Stomach (tissue), 9 donors: ENCODE measurements around the gene GPAT2. TPM values are rescaled to one million over a fixed set of nuclear protein-coding genes. Genes with fewer than 3 reads are reported as not detected.
"Not testable (repeated sequence)": the region's sequence is repeated elsewhere in the genome, so short reads cannot be mapped to it uniquely, and the experiment has no call there.

ENCODE experiments used
- DNase-seq, 2 donors: peaks; one replicate each; pipeline versions ENCODE4 v3.0.0 to v3.0.0-alpha.2; 2013 to 2019
- H3K27ac ChIP-seq, 5 donors: fragments of 200-600 bp in 4 of 5; sonication (generic) in 4 of 5; one replicate each; pipeline ENCODE4 v1.5.1; 2013 to 2019; ENCODE audit warnings: mild to moderate bottlenecking in 1 of 5, moderate library complexity in 1 of 5
- H3K27me3 ChIP-seq, 3 donors: fragments of 200-600 bp; sonication (generic); one replicate each; pipeline ENCODE4 v1.5.1; 2017 to 2019; ENCODE audit warnings: mixed run types in 1 of 3
- H3K36me3 ChIP-seq, 4 donors: fragments of 200-600 bp; sonication (generic); 1 replicate in 3 of 4; 2 replicates in 1 of 4; pipeline ENCODE4 v1.5.1; 2016 to 2019
- H3K4me1 ChIP-seq, 4 donors: fragments of 200-600 bp; sonication (generic); one replicate each; pipeline ENCODE4 v1.5.1; 2016 to 2019
- H3K4me3 ChIP-seq, 4 donors: fragments of 200-600 bp; sonication (generic) in 3 of 4; one replicate each; pipeline ENCODE4 v1.5.1; 2016 to 2019; ENCODE audit warnings: mild to moderate bottlenecking in 1 of 4
- H3K9me3 ChIP-seq, 4 donors: fragments of 200-600 bp; sonication (generic); one replicate each; pipeline ENCODE4 v1.5.1; 2016 to 2019
- EP300 ChIP-seq: sonication (generic); formaldehyde crosslinking; IDR thresholded peaks from one replicate; pipeline ENCODE4 v1.6.1; 2017; ENCODE audit warnings: antibody characterized with exemption
- POLR2A ChIP-seq, 4 donors: fragments of 450-650 bp; IDR thresholded peaks; one replicate each; pipeline ENCODE4 v1.6.1; 2016; ENCODE audit warnings: antibody characterized with exemption in 4 of 4, control low read depth in 2 of 4, mild to moderate bottlenecking in 1 of 4, moderate library complexity in 1 of 4
- POLR2AphosphoS5 ChIP-seq, 3 donors: sonication (generic); formaldehyde crosslinking; IDR thresholded peaks; one replicate each; pipeline ENCODE4 v1.6.1; 2016; ENCODE audit warnings: antibody characterized with exemption in 3 of 3
- WGBS, 5 donors: extraction: QIAGEN DNeasy Blood & Tissue Kit in 3 of 5; methylation state at CpG; one replicate each; pipeline versions ENCODE4 v1.1.5 to v1.1.7; 2013 to 2018; 5-methylcytosine and 5-hydroxymethylcytosine counted together
- intact Hi-C: fragments of 100-400 bp; cut with DNase I; formaldehyde crosslinking; loops from one replicate; pipeline ENCODE4 v1.15.1; 2023; ENCODE audit warnings: low total_unique reads
- polyA plus RNA-seq, 3 donors: library from polyadenylated mRNA; stranded (reverse); fragments of 200-250 nt; gene quantifications; one replicate each; pipeline ENCODE4 v1.2.3, GENCODE V29; 2013
- total RNA-seq, 5 donors: library from RNA; depleted of rRNA; stranded (reverse); fragments of >200 nt; gene quantifications; one replicate each; pipeline versions ENCODE4 v1.1.0 to v1.2.3, GENCODE V29; 2014 to 2016
- TF ChIP-seq, protein P1 (sequence below), 7 experiments: fragments of 450-650 bp in 4 of 7; fragments of 200-600 bp in 3 of 7; sonication (generic) in 3 of 7; IDR thresholded peaks; one replicate each; pipeline ENCODE4 v1.5.1; 2016 to 2019; ENCODE audit warnings: antibody characterized with exemption in 7 of 7, control low read depth in 2 of 7, mild to moderate bottlenecking in 1 of 7
- donor health status: healthy with polysubstance abuse.
- donor health status: Bipolar disorder and iron deficiency.
- donor health status: healthy.

The GPAT2 gene
- total and polyA plus RNA-seq, 8 donors, result 0.37 to 13.6 (median 3.9) TPM

DNA sequence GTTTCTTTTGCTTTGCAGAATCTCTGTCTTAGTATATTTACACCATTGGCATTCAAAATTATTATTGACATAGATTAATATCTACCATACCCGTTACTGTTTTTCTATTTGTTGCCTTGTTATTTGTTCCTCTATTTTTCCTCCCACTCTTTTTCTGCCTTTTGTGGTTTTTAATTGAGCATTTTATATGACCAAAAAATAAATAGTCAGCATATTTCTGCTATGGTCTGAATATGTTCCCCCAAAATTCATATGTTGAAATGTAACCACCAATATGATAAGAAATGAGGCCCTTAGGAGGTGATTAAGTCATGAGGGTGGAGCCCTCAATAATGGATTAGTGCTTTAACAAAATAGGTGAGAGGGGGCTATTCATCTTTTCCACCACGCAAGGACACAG, 46.3 kb upstream of the GPAT2 start:
- no peaks in the 10 kb centered on the region for H3K36me3 ChIP-seq
- H3K27ac ChIP-seq, result no peak overlapping the region
- no peak for DNase-seq
- H3K27me3 ChIP-seq, result peaks cover 0 to 4% (median 0%) of the 10 kb centered on the region in 3 donors
- intact Hi-C loops, result no loop called here
- no peak overlapping the region for H3K4me3 ChIP-seq
- TF ChIP-seq, protein P1, sequence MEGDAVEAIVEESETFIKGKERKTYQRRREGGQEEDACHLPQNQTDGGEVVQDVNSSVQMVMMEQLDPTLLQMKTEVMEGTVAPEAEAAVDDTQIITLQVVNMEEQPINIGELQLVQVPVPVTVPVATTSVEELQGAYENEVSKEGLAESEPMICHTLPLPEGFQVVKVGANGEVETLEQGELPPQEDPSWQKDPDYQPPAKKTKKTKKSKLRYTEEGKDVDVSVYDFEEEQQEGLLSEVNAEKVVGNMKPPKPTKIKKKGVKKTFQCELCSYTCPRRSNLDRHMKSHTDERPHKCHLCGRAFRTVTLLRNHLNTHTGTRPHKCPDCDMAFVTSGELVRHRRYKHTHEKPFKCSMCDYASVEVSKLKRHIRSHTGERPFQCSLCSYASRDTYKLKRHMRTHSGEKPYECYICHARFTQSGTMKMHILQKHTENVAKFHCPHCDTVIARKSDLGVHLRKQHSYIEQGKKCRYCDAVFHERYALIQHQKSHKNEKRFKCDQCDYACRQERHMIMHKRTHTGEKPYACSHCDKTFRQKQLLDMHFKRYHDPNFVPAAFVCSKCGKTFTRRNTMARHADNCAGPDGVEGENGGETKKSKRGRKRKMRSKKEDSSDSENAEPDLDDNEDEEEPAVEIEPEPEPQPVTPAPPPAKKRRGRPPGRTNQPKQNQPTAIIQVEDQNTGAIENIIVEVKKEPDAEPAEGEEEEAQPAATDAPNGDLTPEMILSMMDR (IDR thresholded peaks at IDR 0.05), result no peak
- no peak for TF ChIP-seq POLR2AphosphoS5 (IDR thresholded peaks at IDR 0.05)
- no peak for TF ChIP-seq POLR2A (IDR thresholded peaks at IDR 0.05)
- no peak for TF ChIP-seq EP300
- peaks cover 0 to 13% (median 5%) of the 10 kb centered on the region in 4 donors for H3K9me3 ChIP-seq
- no peaks in the 10 kb centered on the region for H3K4me1 ChIP-seq
- WGBS, 5 donors, result 74 to 92% (median 84%) methylated on average over 2 of the region's 2 CpGs

DNA sequence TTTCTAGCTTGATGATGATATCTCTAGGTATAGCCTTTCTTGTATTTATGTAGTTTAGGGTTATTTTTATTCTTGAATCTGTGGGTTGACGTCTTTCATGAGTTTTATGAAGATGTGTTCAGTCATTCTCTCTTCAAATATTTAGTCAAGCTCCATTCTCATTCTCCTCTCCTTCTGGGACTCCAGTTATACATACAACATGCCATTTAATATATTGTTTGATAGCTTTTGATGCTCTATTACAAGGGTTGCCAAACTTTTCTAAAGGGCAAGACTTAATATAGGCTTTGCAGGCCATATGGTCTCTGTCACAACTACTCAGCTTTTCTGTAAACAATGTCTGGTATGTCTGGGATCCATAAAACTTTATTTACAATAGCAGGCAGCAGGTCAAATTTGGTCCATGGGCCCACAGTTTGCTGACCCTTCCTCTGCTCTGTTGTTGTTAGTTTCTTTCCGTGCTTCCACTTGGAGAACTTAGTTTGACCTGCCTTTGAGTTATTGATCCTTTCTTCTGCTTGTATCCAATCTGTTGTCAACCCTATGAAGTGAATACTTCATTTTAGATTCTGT, 40.6 kb upstream of the GPAT2 start:
- no peak overlapping the region for H3K27ac ChIP-seq
- intact Hi-C loops, result no loop called here
- 61 to 86% (median 66%) methylated on average over 2 of the region's 2 CpGs for WGBS, 5 donors

DNA sequence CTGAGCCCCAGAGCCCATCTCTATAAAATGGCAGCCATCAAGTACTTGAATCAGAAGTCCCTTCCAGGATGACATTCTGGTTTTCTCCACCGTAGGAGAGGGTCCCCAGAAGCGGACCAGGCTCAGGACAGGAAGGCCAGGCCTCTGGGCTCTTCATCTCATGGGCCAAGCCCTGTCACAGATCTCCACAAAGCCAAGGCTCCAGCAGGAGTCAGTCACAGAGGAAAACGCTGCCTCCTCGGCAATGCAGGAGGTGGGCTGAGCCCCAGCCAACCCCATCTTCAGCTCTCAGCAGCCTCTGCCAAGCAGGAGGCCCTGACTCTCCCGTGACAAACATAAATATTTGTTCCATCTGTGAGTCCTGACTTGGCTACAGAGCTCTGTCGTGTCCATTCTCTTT, 39.4 kb upstream of the GPAT2 start:
- Histone ChIP-seq H3K9me3 (peaks cover 0 to 20% (median 8%) of the 10 kb centered on the region in 4 donors), H3K4me3 (no peak overlapping the region), H3K27ac (no peak overlapping the region), H3K36me3 (no peaks in the 10 kb centered on the region), H3K27me3 (no peaks in the 10 kb centered on the region), H3K4me1 (no peaks in the 10 kb centered on the region)
- no peak for DNase-seq
- WGBS, 5 donors, result 69 to 82% (median 72%) methylated on average over 6 of the region's 6 CpGs
- intact Hi-C loops, result no loop called here
- no peak for TF ChIP-seq POLR2AphosphoS5 (IDR thresholded peaks at IDR 0.05)
- no peak for TF ChIP-seq EP300
- TF ChIP-seq, protein P1 (IDR thresholded peaks at IDR 0.05), result no peak
- no peak for TF ChIP-seq POLR2A (IDR thresholded peaks at IDR 0.05)

More for the DNA sequence above, 40.6 kb upstream of the GPAT2 start:
- peaks cover 0 to 20% (median 8%) of the 10 kb centered on the region in 4 donors for H3K9me3 ChIP-seq
- TF ChIP-seq POLR2AphosphoS5 (IDR thresholded peaks at IDR 0.05), result no peak
- H3K4me1 ChIP-seq, result no peaks in the 10 kb centered on the region
- DNase-seq, result no peak
- no peaks in the 10 kb centered on the region for H3K36me3 ChIP-seq
- H3K4me3 ChIP-seq, result no peak overlapping the region
- no peaks in the 10 kb centered on the region for H3K27me3 ChIP-seq

DNA sequence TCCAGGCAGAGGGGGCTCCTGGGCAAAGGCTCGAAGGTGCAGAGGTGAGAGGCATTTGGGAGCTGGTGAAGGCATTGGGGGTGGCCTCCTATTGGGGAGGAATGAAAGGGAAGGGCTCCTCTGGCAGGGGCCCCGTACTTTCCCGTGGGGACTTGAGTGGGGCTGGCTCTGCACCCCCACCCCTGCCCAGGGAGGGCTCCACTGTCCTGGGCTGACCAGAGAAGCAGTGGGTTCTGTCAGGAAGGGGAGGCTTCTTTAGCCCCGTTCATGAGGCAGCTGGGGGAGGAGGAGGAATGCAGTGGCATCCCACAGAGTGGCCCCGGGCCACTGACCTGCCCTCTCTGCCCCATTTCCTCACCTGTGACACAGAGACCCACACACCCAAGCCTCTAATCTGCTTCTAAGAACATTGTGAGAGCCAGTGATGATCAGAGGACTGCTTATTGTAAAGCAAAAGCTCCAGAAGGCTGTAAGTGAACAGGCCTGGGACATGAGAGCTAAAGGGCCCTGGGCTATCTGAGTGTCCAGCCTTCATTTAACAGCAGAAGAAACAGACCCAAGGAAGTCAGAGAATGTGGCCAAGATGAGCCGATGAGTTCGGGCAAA, 38.6 kb upstream of the GPAT2 start:
- Histone ChIP-seq H3K36me3 (no peaks in the 10 kb centered on the region), H3K9me3 (peaks cover 0 to 20% (median 8%) of the 10 kb centered on the region in 4 donors), H3K4me3 (no peak overlapping the region), H3K27ac (no peak overlapping the region), H3K27me3 (no peaks in the 10 kb centered on the region), H3K4me1 (no peaks in the 10 kb centered on the region)
- TF ChIP-seq, protein P1 (IDR thresholded peaks at IDR 0.05), result no peak
- TF ChIP-seq EP300 (no peak), POLR2A (IDR thresholded peaks at IDR 0.05) (no peak), POLR2AphosphoS5 (IDR thresholded peaks at IDR 0.05) (no peak)
- WGBS, 5 donors, result 72 to 82% (median 79%) methylated on average over 6 to 7 of the region's 7 CpGs
- intact Hi-C loops, result no loop called here
- DNase-seq, result no peak

DNA sequence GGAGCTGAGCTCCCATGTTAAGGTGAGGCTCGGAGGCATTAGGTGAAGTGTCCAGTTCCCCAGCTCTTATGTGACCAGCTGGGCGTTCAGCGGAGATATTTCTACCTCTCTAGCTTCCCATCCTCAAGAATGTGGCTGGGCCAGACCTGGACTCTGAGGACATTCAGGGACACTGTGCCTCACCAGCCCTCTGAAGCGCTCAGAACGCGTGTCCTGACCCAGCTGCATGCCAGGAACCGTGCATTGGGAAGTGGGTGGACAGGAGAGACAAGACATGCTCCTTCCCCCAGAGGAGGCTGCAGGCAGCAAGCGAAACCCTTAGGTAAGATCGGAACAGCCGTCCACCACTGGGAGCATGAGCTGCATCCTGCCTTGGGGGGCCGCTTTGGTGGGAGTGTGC, 38.0 kb upstream of the GPAT2 start:
- H3K36me3 ChIP-seq, result no peaks in the 10 kb centered on the region
- no peak for TF ChIP-seq EP300
- TF ChIP-seq, protein P1 (IDR thresholded peaks at IDR 0.05), result no peak
- TF ChIP-seq POLR2AphosphoS5 (IDR thresholded peaks at IDR 0.05), result no peak
- TF ChIP-seq POLR2A (IDR thresholded peaks at IDR 0.05), result no peak
- 80 to 85% (median 82%) methylated on average over 8 to 11 of the region's 11 CpGs for WGBS, 5 donors
- no peak overlapping the region for H3K27ac ChIP-seq
- no peak for DNase-seq
- peaks cover 0 to 20% (median 8%) of the 10 kb centered on the region in 4 donors for H3K9me3 ChIP-seq
- H3K4me1 ChIP-seq, result no peaks in the 10 kb centered on the region
- intact Hi-C loops, result no loop called here
- H3K4me3 ChIP-seq, result no peak overlapping the region
- H3K27me3 ChIP-seq, result no peaks in the 10 kb centered on the region

DNA sequence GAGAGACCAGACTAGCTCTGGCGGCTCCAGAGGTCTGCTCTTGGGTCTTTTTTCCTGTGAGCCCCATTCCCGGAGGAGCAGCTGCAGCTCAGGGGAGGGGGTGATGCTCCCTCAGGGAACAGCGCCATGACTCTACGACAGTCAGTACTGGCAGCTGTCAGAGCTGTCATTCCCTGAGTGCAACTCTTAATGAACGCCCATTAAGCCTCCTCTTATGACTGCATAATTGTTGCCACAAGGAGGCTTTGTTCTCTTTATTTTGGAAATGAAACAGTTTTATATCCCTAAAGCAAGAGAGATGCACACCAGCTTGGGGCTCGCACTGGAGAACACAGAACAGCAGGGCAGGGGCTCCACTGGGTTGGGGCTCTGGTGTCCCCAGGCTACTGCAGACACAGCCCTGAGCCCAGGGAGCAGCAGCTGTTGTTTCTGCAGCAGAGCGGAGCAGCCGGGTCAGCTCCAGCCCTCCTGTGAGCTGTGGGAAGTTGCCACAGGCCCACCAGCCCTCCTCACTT, 37.3 kb upstream of the GPAT2 start:
- WGBS, 5 donors, result 66 to 81% (median 72%) methylated on average over 5 to 8 of the region's 8 CpGs
- H3K4me3 ChIP-seq, H3K27ac ChIP-seq, H3K4me1 ChIP-seq, DNase-seq, H3K36me3 ChIP-seq, intact Hi-C loops, H3K27me3 ChIP-seq: not testable (repeated sequence)
- H3K9me3 ChIP-seq, result peaks cover 0 to 19% (median 7%) of the 10 kb centered on the region in 4 donors
